Stimulated activated CD8-positive, alpha-beta memory T cell treated with anti-CD3 and anti-CD28 coated beads, Interleukin-12 subunit alpha, Interleukin-12 subunit beta, amount 100 ng/mL, for 4 hours (primary cell): ENCODE results near the gene MARCHF9.

Source experiments
- DNase-seq: peaks from one replicate; pipeline ENCODE4 v3.0.0-alpha.2; 2020; ENCODE audit warnings: low read depth

MARCHF9 gene

DNA sequence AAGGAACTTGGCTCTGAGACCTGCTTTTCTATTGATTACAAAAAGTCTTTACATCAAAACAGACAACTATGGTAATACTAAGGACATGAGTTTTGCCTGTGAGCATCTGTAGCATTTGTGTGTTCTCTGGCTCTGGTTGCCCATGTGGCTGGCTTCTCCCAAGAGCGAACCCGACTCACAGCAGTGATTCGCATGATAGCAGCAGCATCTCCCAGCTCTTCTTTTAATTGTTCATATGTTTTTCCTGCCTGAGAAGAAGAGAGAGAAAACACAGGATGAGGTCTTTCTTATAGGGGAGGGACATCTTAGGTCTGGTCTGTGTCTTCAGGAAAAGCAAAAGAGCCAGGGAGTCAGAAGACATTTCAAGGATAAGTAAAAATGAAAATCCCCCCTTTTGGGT is 46.1 kb downstream of the MARCHF9 start:
- DNase-seq: no peak

DNA sequence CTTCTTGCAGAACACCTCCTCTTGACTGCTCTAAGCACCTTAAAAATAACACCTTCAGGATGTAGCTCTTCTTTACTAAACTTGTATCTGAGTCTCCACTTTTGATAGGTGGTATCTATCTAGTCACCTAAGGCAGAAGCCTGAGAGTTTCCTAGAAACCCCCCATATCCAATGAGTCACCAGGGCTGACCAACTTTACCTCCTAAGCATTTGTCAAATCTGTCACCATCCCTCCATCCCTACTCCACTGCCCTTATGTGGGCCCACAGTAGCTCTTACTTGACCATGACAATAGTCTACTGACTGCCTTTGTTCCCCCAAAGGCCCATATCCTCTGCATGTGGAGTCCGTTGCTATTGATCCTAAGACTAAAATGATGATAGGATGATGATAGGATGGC is 47.7 kb downstream of the MARCHF9 start:
- DNase-seq: no peak

DNA sequence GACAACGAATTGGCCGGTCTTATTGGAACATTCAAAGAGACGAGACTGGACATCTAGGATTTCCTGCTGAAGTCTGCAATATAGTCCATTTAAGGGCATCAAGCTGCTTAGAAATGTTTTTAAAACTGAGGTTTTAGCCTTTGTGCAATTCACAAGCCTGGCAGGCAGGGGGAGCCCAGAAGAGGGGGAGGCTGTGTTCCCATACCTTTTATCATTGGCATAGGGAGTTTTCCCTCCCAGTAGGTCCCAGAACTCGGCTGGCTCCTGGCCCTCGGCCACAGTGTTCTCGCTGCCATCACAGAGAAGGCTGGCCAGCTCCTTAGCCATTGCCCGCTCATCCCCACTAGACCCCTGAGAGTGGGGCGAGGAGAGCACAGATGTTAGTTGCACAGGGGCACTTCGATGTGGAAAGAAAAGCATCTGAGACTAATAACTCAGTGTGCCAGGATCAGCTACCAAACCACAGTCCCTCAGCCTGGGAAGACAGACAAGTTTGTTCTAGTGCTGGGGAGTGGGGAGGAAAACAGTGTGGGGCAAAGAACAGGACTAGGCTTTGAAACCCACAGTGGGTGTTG is 48.5 kb downstream of the MARCHF9 start:
- no peak for DNase-seq

DNA sequence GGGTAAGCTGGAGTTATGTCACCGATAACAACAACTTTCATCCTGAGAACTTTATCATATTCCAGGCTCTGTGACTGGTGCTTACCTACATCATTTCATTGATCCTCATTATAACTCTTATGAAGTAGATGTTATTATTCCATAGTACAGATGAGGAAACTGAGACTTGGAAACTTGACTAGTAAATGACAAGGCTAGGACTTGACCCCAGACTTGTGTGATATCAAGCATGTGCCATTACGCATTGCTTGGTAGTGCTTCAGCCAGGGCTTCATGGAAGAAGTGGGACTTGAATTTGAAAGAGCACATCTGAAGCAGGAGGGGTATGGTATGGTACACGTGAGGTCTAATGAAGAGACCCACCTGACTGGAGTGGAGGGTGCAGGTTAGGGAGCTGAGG is 51.8 kb downstream of the MARCHF9 start:
- no peak for DNase-seq

DNA sequence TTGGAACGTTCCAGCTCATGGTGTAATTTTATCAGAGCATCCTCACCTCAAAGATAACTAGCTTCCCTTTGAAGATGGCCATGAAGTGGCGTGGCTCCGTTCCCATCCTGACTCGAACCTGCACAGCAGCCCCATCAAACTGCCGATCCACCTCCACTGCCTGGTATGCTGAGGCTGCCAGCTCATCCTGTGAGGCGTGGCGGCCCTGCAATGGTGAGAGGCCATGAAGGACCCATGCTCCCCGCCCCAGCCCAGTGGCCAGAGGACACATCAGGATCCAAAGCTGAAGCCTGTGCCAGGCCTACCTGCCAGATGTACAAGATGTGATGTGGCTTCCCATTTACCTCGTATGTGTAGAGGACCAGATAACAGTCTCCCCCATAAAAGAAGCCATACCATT is 52.4 kb downstream of the MARCHF9 start:
- no peak for DNase-seq

DNA sequence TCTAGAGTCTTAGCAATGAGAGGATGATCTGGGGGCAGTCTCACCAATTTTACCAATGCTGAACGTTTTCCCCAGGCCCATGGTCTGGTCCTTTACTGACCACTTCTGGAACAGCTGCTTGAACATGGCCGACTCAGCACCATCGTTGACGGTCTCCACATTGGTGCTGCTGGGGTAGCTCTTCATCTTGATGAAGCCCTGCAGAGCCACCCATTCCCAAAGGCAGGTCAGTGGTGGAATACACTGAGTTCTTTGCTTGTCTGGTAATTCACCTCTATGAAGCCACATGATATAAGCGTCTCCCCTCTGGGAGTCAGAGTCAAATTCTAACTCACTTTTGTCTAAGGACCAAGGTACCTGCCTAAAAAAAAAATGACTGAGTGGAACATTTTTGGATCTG is 53.4 kb downstream of the MARCHF9 start:
- no peak for DNase-seq

DNA sequence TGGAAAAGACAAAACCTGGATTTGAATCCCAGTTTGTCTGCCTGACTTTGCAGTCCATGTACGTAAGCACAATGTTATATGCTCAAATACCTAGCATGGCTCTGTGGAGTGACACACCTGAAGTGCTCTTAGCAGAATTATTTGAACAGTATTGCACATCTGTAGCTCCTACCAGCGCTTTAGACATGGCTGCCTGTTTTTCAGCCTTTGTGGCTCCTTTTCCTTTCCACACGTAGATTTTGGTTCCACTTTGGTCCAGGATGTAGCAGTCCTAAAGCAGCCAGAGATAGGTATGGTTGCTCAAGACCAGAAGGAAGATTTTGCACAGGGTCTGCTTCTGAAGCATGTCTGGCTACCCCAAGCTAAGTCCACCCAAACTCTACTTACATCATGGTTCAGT is 54.5 kb downstream of the MARCHF9 start:
- DNase-seq: no peak
